ENCODE data around the gene S100A3. TPM values are rescaled to one million over a fixed set of nuclear protein-coding genes. Genes with fewer than 3 reads are reported as not detected.
A peak's percentile ranks its signal among the peaks of the same experiment; 100 is the strongest.
"Not testable (repeated sequence)": the region's sequence is repeated elsewhere in the genome, so short reads cannot be mapped to it uniquely, and the experiment has no call there.

Gene S100A3
- not detected for polyA plus RNA-seq

- Mint-ChIP-seq H3K4me1 (peaks cover 10 to 26% (median 24%) of the 10 kb centered on the region in 3 donors), H3K4me3 (peak within 1 kb of the TSS in 1 of 4 donors; percentile 39)
Observed at GRCh38 chr1:153548722-153549688, at the start of gene S100A3. S100A3 (minus strand) TSS chr1:153549258; CDS start chr1:153548485, 773 bp downstream.

GRCh38 chr1:153598309-153599172 lies 49.5 kb upstream of the S100A3 start:
- peak overlapping the region; percentile 72 to 97 (median 95) for H3K27ac Mint-ChIP-seq
- H3K9me3 Mint-ChIP-seq = no peaks in the 10 kb centered on the region
- H3K36me3 Mint-ChIP-seq = no peaks in the 10 kb centered on the region
- peak overlapping the region; percentile 18 to 80 (median 47) for H3K4me3 Mint-ChIP-seq
- H3K27me3 Mint-ChIP-seq = no peaks in the 10 kb centered on the region
- H3K4me1 Mint-ChIP-seq = peaks cover 9 to 25% (median 23%) of the 10 kb centered on the region in 3 donors

More at GRCh38 chr1:153548722-153549688, at the start of gene S100A3:
- H3K36me3 Mint-ChIP-seq = peaks cover 4% of the 10 kb centered on the region
- peak within 1 kb of the TSS in 1 of 3 donors; percentile 50 for H3K27ac Mint-ChIP-seq
- H3K9me3 Mint-ChIP-seq = no peaks in the 10 kb centered on the region
- H3K27me3 Mint-ChIP-seq = peaks cover 6% of the 10 kb centered on the region

- H3K9me3 Mint-ChIP-seq = no peaks in the 10 kb centered on the region
- peaks cover 5 to 25% (median 20%) of the 10 kb centered on the region in 3 donors for H3K4me1 Mint-ChIP-seq
- H3K36me3 Mint-ChIP-seq = no peaks in the 10 kb centered on the region
- peak overlapping the region in 1 of 4 donors; percentile 65 for H3K4me3 Mint-ChIP-seq
- H3K27ac Mint-ChIP-seq = peak overlapping the region; percentile 72 to 97 (median 95)
- no peaks in the 10 kb centered on the region for H3K27me3 Mint-ChIP-seq
Observed at GRCh38 chr1:153597206-153597605, 48.1 kb upstream of the S100A3 start.

GRCh38 chr1:153592748-153593147 lies 43.7 kb upstream of the S100A3 start:
- H3K27ac Mint-ChIP-seq = no peak overlapping the region
- peaks cover under 1% of the 10 kb centered on the region for H3K36me3 Mint-ChIP-seq
- no peaks in the 10 kb centered on the region for H3K27me3 Mint-ChIP-seq
- peak overlapping the region in 1 of 4 donors; percentile 43 for H3K4me3 Mint-ChIP-seq
- H3K4me1 Mint-ChIP-seq = peaks cover 0 to 10% (median 7%) of the 10 kb centered on the region in 3 donors
- H3K9me3 Mint-ChIP-seq = no peaks in the 10 kb centered on the region

- Mint-ChIP-seq H3K9me3 (no peaks in the 10 kb centered on the region), H3K4me3 (no peak overlapping the region), H3K27ac (no peak overlapping the region), H3K36me3 (peaks cover 1% of the 10 kb centered on the region), H3K4me1 (no peaks in the 10 kb centered on the region), H3K27me3 (no peaks in the 10 kb centered on the region)
Observed at GRCh38 chr1:153588482-153588881, 39.4 kb upstream of the S100A3 start.

- not testable (repeated sequence) for H3K27me3 Mint-ChIP-seq, H3K27ac Mint-ChIP-seq, H3K4me3 Mint-ChIP-seq, H3K9me3 Mint-ChIP-seq, H3K4me1 Mint-ChIP-seq, H3K36me3 Mint-ChIP-seq
Observed at GRCh38 chr1:153588033-153588432, 39.0 kb upstream of the S100A3 start.

GRCh38 chr1:153587314-153587713 lies 38.3 kb upstream of the S100A3 start:
- H3K27ac Mint-ChIP-seq = no peak overlapping the region
- no peak overlapping the region for H3K4me3 Mint-ChIP-seq
- H3K27me3 Mint-ChIP-seq = no peaks in the 10 kb centered on the region

GRCh38 chr1:153586347-153586746 lies 37.3 kb upstream of the S100A3 start:
- Mint-ChIP-seq H3K27me3 (no peaks in the 10 kb centered on the region), H3K4me3 (no peak overlapping the region), H3K27ac (no peak overlapping the region), H3K36me3 (peaks cover 1% of the 10 kb centered on the region), H3K9me3 (no peaks in the 10 kb centered on the region), H3K4me1 (no peaks in the 10 kb centered on the region)

More at GRCh38 chr1:153587314-153587713, 38.3 kb upstream of the S100A3 start:
- H3K36me3 Mint-ChIP-seq = peaks cover 1% of the 10 kb centered on the region
- no peaks in the 10 kb centered on the region for H3K9me3 Mint-ChIP-seq
- no peaks in the 10 kb centered on the region for H3K4me1 Mint-ChIP-seq

GRCh38 chr1:153585006-153585405 lies 35.9 kb upstream of the S100A3 start:
- Mint-ChIP-seq H3K36me3 (peaks cover 1% of the 10 kb centered on the region), H3K27ac (no peak overlapping the region), H3K9me3 (no peaks in the 10 kb centered on the region), H3K4me3 (no peak overlapping the region), H3K27me3 (no peaks in the 10 kb centered on the region), H3K4me1 (no peaks in the 10 kb centered on the region)

- Mint-ChIP-seq H3K9me3 (no peaks in the 10 kb centered on the region), H3K27me3 (no peaks in the 10 kb centered on the region), H3K4me3 (no peak overlapping the region), H3K36me3 (peaks cover 1% of the 10 kb centered on the region), H3K27ac (no peak overlapping the region), H3K4me1 (no peaks in the 10 kb centered on the region)
Observed at GRCh38 chr1:153583976-153584375, 34.9 kb upstream of the S100A3 start.

- H3K27ac Mint-ChIP-seq, H3K4me1 Mint-ChIP-seq, H3K4me3 Mint-ChIP-seq, H3K27me3 Mint-ChIP-seq, H3K36me3 Mint-ChIP-seq, H3K9me3 Mint-ChIP-seq: not testable (repeated sequence)
Observed at GRCh38 chr1:153583514-153583913, 34.5 kb upstream of the S100A3 start.

- not testable (repeated sequence) for H3K36me3 Mint-ChIP-seq, H3K4me3 Mint-ChIP-seq, H3K4me1 Mint-ChIP-seq, H3K27me3 Mint-ChIP-seq, H3K9me3 Mint-ChIP-seq, H3K27ac Mint-ChIP-seq
Observed at GRCh38 chr1:153582836-153583235, 33.8 kb upstream of the S100A3 start.

- Mint-ChIP-seq H3K27ac (no peak overlapping the region), H3K36me3 (no peaks in the 10 kb centered on the region)
Observed at GRCh38 chr1:153578936-153579335, 29.9 kb upstream of the S100A3 start.

GRCh38 chr1:153578490-153578889 lies 29.4 kb upstream of the S100A3 start:
- Mint-ChIP-seq H3K4me1 (peaks cover 0 to 3% (median 0%) of the 10 kb centered on the region in 3 donors), H3K4me3 (no peak overlapping the region)

More at GRCh38 chr1:153578936-153579335, 29.9 kb upstream of the S100A3 start:
- no peak overlapping the region for H3K4me3 Mint-ChIP-seq
- H3K27me3 Mint-ChIP-seq = peaks cover 12% of the 10 kb centered on the region
- no peaks in the 10 kb centered on the region for H3K9me3 Mint-ChIP-seq
- H3K4me1 Mint-ChIP-seq = peaks cover 0 to 3% (median 0%) of the 10 kb centered on the region in 3 donors

GRCh38 chr1:153577624-153578051 lies 28.6 kb upstream of the S100A3 start:
- no peak overlapping the region for H3K4me3 Mint-ChIP-seq
- no peak overlapping the region for H3K27ac Mint-ChIP-seq
- H3K27me3 Mint-ChIP-seq = peaks cover 12% of the 10 kb centered on the region
- peaks cover 0 to 8% (median 0%) of the 10 kb centered on the region in 3 donors for H3K4me1 Mint-ChIP-seq
- H3K36me3 Mint-ChIP-seq = no peaks in the 10 kb centered on the region
- H3K9me3 Mint-ChIP-seq = no peaks in the 10 kb centered on the region

More at GRCh38 chr1:153578490-153578889, 29.4 kb upstream of the S100A3 start:
- Mint-ChIP-seq H3K36me3 (no peaks in the 10 kb centered on the region), H3K9me3 (no peaks in the 10 kb centered on the region), H3K27me3 (peaks cover 12% of the 10 kb centered on the region), H3K27ac (no peak overlapping the region)
